Activated naive CD4-positive, alpha-beta T cell treated with anti-CD3 and anti-CD28 coated beads for 36 hours (primary cell): Measurements from ENCODE around the gene CDKN2D. TPM values are rescaled to one million over a fixed set of nuclear protein-coding genes. Genes with fewer than 3 reads are reported as not detected.
"Not testable (repeated sequence)": the region's sequence is repeated elsewhere in the genome, so short reads cannot be mapped to it uniquely, and the experiment has no call there.

Experiments used
- CTCF ChIA-PET: fragments of 350-600 bp; sonication (Branson Sonifier 250); formaldehyde crosslinking; loops from one replicate; lab custom pipeline; 2021; ENCODE audit warnings: antibody characterized with exemption; lab: Charles Lee
- DNase-seq: peaks from one replicate; pipeline ENCODE4 v3.0.0-alpha.2; 2020
- H3K27ac Mint-ChIP-seq: one replicate; pipeline ENCODE4 v1.8.0; 2021; ENCODE audit warnings: mild to moderate bottlenecking, mixed read lengths
- H3K27me3 Mint-ChIP-seq: one replicate; pipeline ENCODE4 v1.8.0; 2021; ENCODE audit warnings: low read depth, mixed read lengths
- H3K36me3 Mint-ChIP-seq: one replicate; pipeline ENCODE4 v1.8.0; 2021; ENCODE audit warnings: low read depth, mixed read lengths
- H3K4me1 Mint-ChIP-seq: one replicate; pipeline ENCODE4 v1.8.0; 2021; ENCODE audit warnings: low read depth, mixed read lengths
- H3K4me3 Mint-ChIP-seq: one replicate; pipeline ENCODE4 v1.8.0; 2021; ENCODE audit warnings: mild to moderate bottlenecking, moderate library complexity, mixed read lengths
- H3K9me3 Mint-ChIP-seq: one replicate; pipeline ENCODE4 v1.8.0; 2021; ENCODE audit warnings: mixed read lengths
- intact Hi-C: fragments of 100-400 bp; cut with micrococcal nuclease; formaldehyde crosslinking; loops from one replicate; pipeline ENCODE4 v1.15.1; 2023
- total RNA-seq, 2 experiments: library from RNA; stranded (reverse); gene quantifications; one replicate each; pipeline ENCODE4 v1.2.3, GENCODE V29; 2021

CDKN2D gene
- total RNA-seq, 2 experiments from 2014 or later = 69.2 to 75.2 TPM

DNA sequence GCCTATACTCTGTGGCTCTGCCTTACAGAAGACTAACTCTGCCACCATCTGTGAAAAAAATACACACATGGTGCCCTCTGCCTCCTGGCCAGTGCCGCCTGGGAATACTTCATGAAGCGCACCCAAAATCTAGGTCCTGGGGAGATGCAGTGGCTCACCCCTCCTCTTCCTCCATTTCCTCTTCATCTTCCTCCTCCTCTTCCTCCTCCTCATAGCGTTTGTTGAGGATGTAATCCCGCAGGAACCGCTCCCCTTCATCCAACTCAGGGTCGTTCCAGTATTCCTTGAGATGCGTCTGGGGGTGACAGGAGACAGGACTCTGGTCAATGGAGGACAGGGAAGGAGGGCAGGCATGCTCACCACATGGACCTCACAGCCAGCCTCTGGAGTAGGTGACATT lies 8.6 kb downstream of the CDKN2D start:
- no peak overlapping the region for H3K4me3 Mint-ChIP-seq
- CTCF ChIA-PET = no interaction called here
- DNase-seq = no peak
- intact Hi-C loops = no loop called here
- no peaks in the 10 kb centered on the region for H3K9me3 Mint-ChIP-seq
- peaks cover 48% of the 10 kb centered on the region for H3K36me3 Mint-ChIP-seq
- H3K27ac Mint-ChIP-seq = no peak overlapping the region
- H3K4me1 Mint-ChIP-seq = peaks cover 43% of the 10 kb centered on the region
- H3K27me3 Mint-ChIP-seq = no peaks in the 10 kb centered on the region

DNA sequence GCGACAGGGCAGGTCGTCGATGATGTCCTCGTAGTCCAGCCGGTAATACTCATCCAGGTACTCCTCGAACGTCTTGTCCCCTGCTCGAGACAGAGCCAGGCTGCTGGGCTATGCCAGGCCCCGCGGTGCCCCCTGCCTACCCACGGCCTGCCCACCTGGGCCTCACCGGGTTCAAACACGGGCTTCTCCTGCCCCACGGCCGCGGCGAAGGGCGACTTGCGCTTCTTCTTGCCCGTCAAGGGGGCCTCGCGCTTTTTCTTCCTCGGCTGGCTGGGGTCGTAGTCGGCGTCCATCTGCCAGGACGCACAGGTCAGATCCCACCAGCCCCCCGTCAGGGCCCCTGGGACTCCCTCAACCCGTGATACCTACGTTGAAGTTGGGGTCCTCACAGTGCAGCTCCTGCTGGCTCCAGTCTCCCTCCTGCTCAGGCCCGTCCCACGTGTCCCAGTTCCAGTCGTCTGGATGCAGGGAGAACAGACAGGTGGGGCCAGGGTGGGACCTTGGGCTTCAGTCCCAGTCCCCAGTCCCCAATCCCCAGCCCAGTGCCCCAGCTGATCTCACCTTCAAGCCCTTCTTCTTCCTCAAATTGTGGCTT lies 11.1 kb downstream of the CDKN2D start:
- Mint-ChIP-seq H3K9me3 (no peaks in the 10 kb centered on the region), H3K27me3 (no peaks in the 10 kb centered on the region), H3K27ac (no peak overlapping the region), H3K4me1 (peaks cover 54% of the 10 kb centered on the region), H3K4me3 (no peak overlapping the region), H3K36me3 (peaks cover 54% of the 10 kb centered on the region)
- CTCF ChIA-PET = no interaction called here
- intact Hi-C loops = no loop called here
- no peak for DNase-seq

DNA sequence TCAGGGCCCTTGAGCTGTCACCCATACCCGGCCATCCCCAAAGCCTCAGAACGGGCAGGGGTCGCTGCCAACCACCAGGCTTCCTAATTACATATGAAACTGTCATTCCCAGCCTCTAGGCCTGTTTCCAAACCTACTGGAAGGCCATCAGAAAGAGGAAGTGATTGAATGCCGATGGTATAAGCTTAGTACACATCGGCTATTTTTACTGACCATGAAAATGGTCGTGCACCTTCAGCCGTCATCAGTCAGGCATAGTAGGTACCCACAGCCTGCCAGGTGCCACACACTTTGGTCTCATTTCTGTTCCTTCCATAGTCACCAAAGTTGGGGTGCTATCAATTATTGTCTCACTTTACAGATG lies 13.2 kb downstream of the CDKN2D start:
- CTCF ChIA-PET = interaction anchor here (1.2 to 1.8 kb wide), 2 partner anchors 14 to 144 kb away, joined by 4 to 5 read pairs; no protein-coding TSS in a partner anchor
- Mint-ChIP-seq H3K36me3 (peaks cover 55% of the 10 kb centered on the region), H3K4me1 (peaks cover 54% of the 10 kb centered on the region), H3K4me3 (no peak overlapping the region), H3K9me3 (no peaks in the 10 kb centered on the region), H3K27ac (peak overlapping the region; percentile 75), H3K27me3 (no peaks in the 10 kb centered on the region)
- DNase-seq = no peak
- intact Hi-C loops = loop anchor here (1.0 kb wide), 1 partner anchor 10 kb away; no protein-coding TSS in a partner anchor

DNA sequence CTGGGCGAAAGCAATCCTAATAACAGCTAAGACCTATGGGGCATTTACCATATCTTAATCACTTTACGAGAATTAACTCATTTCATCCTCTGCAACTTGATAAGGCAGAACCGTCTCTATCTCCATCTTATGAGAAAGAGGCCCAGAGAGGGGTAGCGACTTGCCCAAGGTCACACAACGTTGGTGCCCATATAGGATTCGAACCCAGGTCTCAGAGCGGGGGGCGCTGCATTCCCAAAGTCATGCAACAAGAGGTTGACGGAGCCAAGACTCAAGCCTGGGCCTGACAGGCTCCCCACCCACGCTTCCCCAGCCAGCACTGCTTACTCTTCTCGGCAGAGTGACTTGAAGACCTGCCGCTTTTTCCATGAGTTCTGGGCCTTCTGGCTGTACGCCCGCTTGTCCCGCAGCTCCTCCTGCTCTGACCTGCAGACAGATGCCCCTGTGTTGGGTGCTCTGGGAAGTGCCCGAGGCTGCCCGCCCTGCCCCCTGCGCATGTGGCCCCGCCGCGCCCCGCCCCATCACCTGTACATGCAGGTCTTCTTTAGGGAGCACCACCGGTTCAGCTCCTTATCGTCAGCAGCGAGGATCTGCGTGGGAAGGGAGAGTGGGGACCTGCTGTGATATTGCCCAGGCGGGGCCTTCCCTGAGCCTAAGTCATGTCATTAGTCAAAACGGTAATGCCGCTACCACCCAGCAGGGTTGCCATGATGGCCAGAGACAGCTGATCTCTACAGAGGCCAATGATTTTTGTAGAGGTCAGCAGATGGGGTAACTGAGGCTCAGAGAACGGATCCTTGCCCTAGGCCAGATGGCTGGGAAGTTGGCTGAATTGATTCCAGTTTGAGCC lies 13.8 kb downstream of the CDKN2D start:
- DNase-seq = peak; percentile 34

DNA sequence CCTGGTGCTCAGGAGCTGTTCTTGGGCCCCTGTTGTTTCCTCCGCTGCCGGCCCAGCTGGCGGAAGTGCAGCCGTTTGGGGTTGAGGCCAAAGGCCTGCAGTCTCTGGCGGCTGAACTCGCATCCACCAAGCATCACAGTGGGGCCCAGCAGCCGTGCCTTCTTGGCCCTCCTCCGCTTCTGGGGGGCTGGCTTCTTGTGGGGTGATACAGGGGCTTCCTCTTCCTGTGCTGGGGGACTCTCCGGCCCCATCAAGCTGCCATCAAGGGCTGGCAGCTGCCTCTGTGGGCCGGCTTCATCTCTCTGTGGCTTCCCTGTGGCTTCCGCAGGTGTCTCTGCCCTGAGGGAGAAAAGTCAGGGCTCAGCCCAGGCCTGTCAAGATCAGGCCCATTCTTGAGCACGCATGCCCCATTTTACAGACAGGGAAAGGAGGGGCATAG lies 14.8 kb downstream of the CDKN2D start:
- Mint-ChIP-seq H3K27ac (peak overlapping the region; percentile 96), H3K36me3 (peaks cover 42% of the 10 kb centered on the region), H3K9me3 (no peaks in the 10 kb centered on the region), H3K4me1 (peaks cover 51% of the 10 kb centered on the region), H3K27me3 (no peaks in the 10 kb centered on the region), H3K4me3 (peak overlapping the region; percentile 45)
- CTCF ChIA-PET = interaction anchor here (2.6 to 2.7 kb wide), 2 partner anchors 13 to 27 kb away, joined by 9 read pairs; partner anchors contain the start of gene KRI1
- peak; percentile 57 for DNase-seq
- intact Hi-C loops = loop anchor here (5.0 kb wide), 1 partner anchor 47 kb away; no protein-coding TSS in a partner anchor

More for the DNA sequence above, 13.8 kb downstream of the CDKN2D start:
- Mint-ChIP-seq H3K27ac (peak overlapping the region; percentile 96), H3K27me3 (no peaks in the 10 kb centered on the region), H3K4me1 (peaks cover 54% of the 10 kb centered on the region), H3K9me3 (no peaks in the 10 kb centered on the region), H3K4me3 (no peak overlapping the region), H3K36me3 (peaks cover 49% of the 10 kb centered on the region)
- CTCF ChIA-PET = interaction anchor here (0.6 to 1.8 kb wide), 3 partner anchors 14 to 145 kb away, joined by 3 to 5 read pairs (median 4); no protein-coding TSS in a partner anchor
- intact Hi-C loops = loop anchor here (1.0 to 5.0 kb wide), 2 partner anchors 10 to 48 kb away; no protein-coding TSS in a partner anchor

DNA sequence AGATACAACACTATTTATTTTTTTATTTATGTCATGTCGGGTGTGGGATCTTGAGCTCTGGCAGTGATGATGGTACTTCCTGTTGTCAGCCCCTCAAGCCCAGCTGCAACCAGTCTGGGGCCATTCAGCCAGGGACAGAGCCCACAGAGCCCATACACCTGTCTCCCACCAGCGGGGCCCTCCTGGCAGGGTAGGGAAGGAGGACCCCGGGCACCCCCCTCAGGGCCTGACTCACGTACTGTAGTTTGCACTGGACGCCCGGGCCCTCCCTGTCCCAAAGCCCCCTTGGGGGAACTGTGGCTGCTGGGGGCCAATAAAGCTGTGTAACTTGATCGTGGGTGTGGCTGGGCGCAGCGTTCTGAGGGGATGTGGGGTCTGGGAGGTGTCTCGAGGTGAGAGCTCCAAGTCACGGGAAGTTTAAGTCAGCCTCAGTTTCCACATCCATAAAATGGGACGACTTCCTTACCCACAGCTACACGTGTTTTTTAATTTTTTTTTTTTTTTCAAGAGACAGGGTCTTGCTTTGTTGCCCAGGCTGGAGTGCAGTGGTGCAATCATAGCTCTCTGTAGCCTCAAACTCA lies 15.6 kb downstream of the CDKN2D start:
- CTCF ChIA-PET = interaction anchor here (0.8 to 2.7 kb wide), 7 partner anchors 8 to 136 kb away, joined by 3 to 9 read pairs (median 4); partner anchors contain the start of gene KRI1
- H3K4me3 Mint-ChIP-seq = no peak overlapping the region
- intact Hi-C loops = loop anchor here (5.0 kb wide), 1 partner anchor 46 kb away; no protein-coding TSS in a partner anchor
- no peak for DNase-seq
- H3K27ac Mint-ChIP-seq = peak overlapping the region; percentile 96
- peaks cover 38% of the 10 kb centered on the region for H3K36me3 Mint-ChIP-seq
- H3K27me3 Mint-ChIP-seq = no peaks in the 10 kb centered on the region
- no peaks in the 10 kb centered on the region for H3K9me3 Mint-ChIP-seq
- H3K4me1 Mint-ChIP-seq = peaks cover 49% of the 10 kb centered on the region

DNA sequence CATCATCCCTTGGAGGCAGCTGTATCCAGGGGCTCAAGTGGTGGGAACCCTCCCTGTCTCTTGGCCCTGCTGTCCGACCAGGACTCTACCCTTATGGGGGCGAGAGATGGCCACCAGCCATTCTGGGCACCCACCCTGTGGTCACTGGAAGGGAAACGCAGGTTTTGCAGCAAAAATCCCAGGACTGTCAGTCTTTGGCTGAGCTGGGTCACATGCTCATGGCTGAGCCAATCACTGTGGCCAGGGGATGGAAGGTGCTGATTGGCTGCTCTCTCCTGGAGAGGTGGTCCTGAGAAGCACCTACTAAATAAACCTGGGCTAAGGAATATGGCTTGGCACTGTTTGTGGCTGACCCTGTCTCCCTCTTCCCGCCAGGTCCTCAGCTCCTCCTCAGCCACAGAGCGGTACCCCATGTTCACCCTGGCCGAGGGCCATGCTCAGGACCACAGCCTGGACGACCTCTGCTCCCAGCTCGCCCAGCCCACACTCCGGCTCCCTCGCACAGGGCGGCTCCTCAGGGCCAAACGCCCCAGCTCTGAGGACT lies 16.2 kb downstream of the CDKN2D start:
- intact Hi-C loops = loop anchor here (5.0 kb wide), 1 partner anchor 45 kb away; no protein-coding TSS in a partner anchor
- Mint-ChIP-seq H3K27me3 (no peaks in the 10 kb centered on the region), H3K4me1 (peaks cover 45% of the 10 kb centered on the region)

DNA sequence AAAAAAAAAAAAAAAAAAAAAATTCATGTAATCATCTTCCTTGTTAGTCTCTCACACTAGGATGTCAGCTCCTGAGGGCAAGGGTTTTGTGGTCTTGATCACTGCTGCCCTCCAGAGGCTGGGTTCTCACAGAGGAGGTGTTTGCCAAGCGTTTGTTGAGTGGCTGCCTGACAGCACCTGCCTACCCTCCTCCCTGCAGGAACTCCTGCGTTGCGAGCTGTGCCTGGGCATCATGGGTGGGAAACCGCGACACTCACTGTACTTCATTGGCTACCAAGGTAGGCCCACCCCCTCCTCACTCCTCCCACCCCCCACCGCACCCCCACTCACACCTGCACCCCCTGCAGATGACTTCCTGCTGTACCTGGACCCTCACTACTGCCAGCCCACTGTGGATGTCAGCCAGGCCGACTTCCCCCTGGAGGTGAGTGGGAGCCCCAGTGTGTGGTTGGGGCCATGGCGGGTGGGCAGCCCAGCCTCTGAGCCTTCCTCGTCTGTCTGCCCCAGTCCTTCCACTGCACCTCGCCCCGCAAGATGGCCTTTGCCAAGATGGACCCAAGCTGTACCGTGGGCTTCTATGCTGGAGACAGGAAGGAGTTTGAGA lies 17.0 kb downstream of the CDKN2D start:
- Mint-ChIP-seq H3K27ac (peak overlapping the region; percentile 46), H3K27me3 (no peaks in the 10 kb centered on the region), H3K4me3 (no peak overlapping the region), H3K4me1 (peaks cover 45% of the 10 kb centered on the region), H3K9me3 (no peaks in the 10 kb centered on the region), H3K36me3 (peaks cover 37% of the 10 kb centered on the region)
- intact Hi-C loops = loop anchor here (5.0 kb wide), 1 partner anchor 44 kb away; no protein-coding TSS in a partner anchor
- CTCF ChIA-PET = interaction anchor here (0.6 to 2.7 kb wide), 13 partner anchors 9 to 135 kb away, joined by 3 to 9 read pairs (median 4); partner anchors contain the start of gene KRI1
- peak; percentile 77 for DNase-seq

More for the DNA sequence above, 16.2 kb downstream of the CDKN2D start:
- Mint-ChIP-seq H3K36me3 (peaks cover 36% of the 10 kb centered on the region), H3K4me3 (no peak overlapping the region), H3K9me3 (no peaks in the 10 kb centered on the region), H3K27ac (peak overlapping the region; percentile 96)
- peak; percentile 54 for DNase-seq
- CTCF ChIA-PET = interaction anchor here (0.6 to 2.7 kb wide), 8 partner anchors 9 to 135 kb away, joined by 3 to 9 read pairs (median 5); partner anchors contain the start of gene KRI1

DNA sequence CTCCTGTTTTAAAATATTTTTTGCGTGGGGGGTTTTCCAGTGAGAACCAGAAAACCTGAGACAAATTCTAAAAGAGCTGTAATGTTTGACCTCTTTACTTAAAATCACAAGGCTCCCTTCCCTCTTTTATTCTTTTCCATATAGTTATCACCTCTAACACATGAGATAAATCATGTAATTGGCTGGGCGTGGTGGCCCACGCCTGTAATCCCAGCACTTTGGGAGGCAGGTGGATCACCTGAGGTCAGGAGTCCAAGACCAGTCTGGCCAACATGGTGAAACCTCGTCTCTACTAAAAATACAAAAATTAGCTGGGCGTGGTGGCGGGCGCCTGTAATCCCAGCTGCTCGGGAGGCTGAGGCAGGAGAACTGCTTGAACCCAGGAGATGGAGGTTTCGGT lies 17.8 kb downstream of the CDKN2D start:
- not testable (repeated sequence) for H3K9me3 Mint-ChIP-seq, H3K27me3 Mint-ChIP-seq, DNase-seq, H3K4me3 Mint-ChIP-seq
- CTCF ChIA-PET = interaction anchor here (0.6 to 2.7 kb wide), 9 partner anchors 9 to 135 kb away, joined by 3 to 9 read pairs (median 3); no protein-coding TSS in a partner anchor
- peaks cover 44% of the 10 kb centered on the region for H3K4me1 Mint-ChIP-seq
- peak overlapping the region; percentile 69 for H3K27ac Mint-ChIP-seq
- intact Hi-C loops = loop anchor here (5.0 kb wide), 1 partner anchor 44 kb away; no protein-coding TSS in a partner anchor
- H3K36me3 Mint-ChIP-seq = peaks cover 35% of the 10 kb centered on the region

DNA sequence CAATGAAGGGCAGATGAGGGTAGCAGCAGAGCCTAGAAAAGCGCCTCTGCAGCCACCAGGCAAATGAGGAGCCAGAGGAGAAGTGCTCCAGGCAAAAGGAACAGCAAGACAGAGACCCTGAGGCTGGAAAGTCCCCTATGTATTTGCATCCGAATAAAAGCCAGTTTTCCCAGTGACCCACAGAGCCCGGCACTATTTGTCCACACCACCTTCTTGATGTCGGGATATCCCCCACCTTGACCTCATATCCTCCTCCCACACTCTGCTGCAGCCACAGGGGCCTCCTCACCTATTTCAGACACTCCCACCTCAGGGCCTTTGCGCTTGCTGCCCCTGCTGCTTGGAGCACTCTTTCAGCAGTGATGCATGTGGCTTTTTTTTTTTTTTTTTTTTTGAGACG lies 18.4 kb downstream of the CDKN2D start:
- no peak overlapping the region for H3K27ac Mint-ChIP-seq
- H3K9me3 Mint-ChIP-seq = no peaks in the 10 kb centered on the region
- H3K27me3 Mint-ChIP-seq = no peaks in the 10 kb centered on the region
- no peak overlapping the region for H3K4me3 Mint-ChIP-seq
- intact Hi-C loops = loop anchor here (5.0 kb wide), 1 partner anchor 43 kb away; no protein-coding TSS in a partner anchor
- peaks cover 37% of the 10 kb centered on the region for H3K4me1 Mint-ChIP-seq
- DNase-seq = no peak
- peaks cover 32% of the 10 kb centered on the region for H3K36me3 Mint-ChIP-seq
- CTCF ChIA-PET = interaction anchor here (1.8 kb wide), 1 partner anchor 13 kb away, joined by 4 read pairs; no protein-coding TSS in a partner anchor

DNA sequence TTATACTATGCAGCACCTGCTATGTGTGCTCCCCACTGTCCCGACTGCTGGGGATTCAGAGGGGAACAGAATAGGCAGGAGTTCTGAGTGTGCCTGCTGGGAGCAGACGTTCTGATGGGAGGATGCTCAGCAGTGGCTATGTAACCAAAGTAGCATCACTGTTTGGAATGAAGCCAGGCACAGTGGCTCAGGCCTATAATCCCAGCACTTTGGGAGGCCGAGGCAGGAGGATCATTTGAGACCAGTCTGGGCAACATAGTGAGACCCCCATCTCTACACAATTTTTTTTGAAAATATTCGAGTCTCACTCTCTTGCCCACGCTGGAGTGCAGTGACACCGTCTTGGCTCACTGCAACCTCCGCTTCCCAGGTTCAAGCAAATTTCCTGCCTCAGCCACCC lies 19.0 kb downstream of the CDKN2D start:
- intact Hi-C loops = loop anchor here (5.0 kb wide), 1 partner anchor 42 kb away; no protein-coding TSS in a partner anchor
- CTCF ChIA-PET = no interaction called here
- H3K36me3 Mint-ChIP-seq = peaks cover 34% of the 10 kb centered on the region

More for the DNA sequence above, 19.0 kb downstream of the CDKN2D start:
- H3K27me3 Mint-ChIP-seq = no peaks in the 10 kb centered on the region
- no peak for DNase-seq
- no peak overlapping the region for H3K27ac Mint-ChIP-seq
- H3K4me3 Mint-ChIP-seq = no peak overlapping the region
- peaks cover 37% of the 10 kb centered on the region for H3K4me1 Mint-ChIP-seq
- no peaks in the 10 kb centered on the region for H3K9me3 Mint-ChIP-seq
